Suppressor macrophage treated with lipopolysaccharide for 1 hour (primary cell): ENCODE measurements around the gene DIP2C.
A peak's percentile ranks its signal among the peaks of the same experiment; 100 is the strongest.
"Not testable (repeated sequence)": the region's sequence is repeated elsewhere in the genome, so short reads cannot be mapped to it uniquely, and the experiment has no call there.

Source experiments
- DNase-seq, 3 donors: peaks; one replicate each; pipeline ENCODE4 v3.0.0-alpha.2; 2020 to 2022

DIP2C gene

GRCh38 chr10:689452-690371 lies at the start of gene DIP2C:
DIP2C (minus strand) TSS chr10:689668; CDS start chr10:689578, 90 bp downstream.
- peak in 1 of 3 donors; percentile 36 for DNase-seq

- no peak for DNase-seq
Observed at GRCh38 chr10:734481-734880, 45.0 kb upstream of the DIP2C start.

- no peak for DNase-seq
Observed at GRCh38 chr10:733086-733485, 43.6 kb upstream of the DIP2C start.

GRCh38 chr10:729213-729612 lies 39.7 kb upstream of the DIP2C start:
- no peak for DNase-seq

GRCh38 chr10:728603-729002 lies 39.1 kb upstream of the DIP2C start:
- DNase-seq: no peak

GRCh38 chr10:727162-727790 lies 37.8 kb upstream of the DIP2C start:
- no peak for DNase-seq

- DNase-seq: no peak
Observed at GRCh38 chr10:725786-726185, 36.3 kb upstream of the DIP2C start.

GRCh38 chr10:725302-725701 lies 35.8 kb upstream of the DIP2C start:
- no peak for DNase-seq

- no peak for DNase-seq
Observed at GRCh38 chr10:723973-724372, 34.5 kb upstream of the DIP2C start.

GRCh38 chr10:722281-723060 lies 33.0 kb upstream of the DIP2C start:
- DNase-seq: no peak

GRCh38 chr10:718143-718700 lies 28.8 kb upstream of the DIP2C start:
- no peak for DNase-seq

- DNase-seq: no peak
Observed at GRCh38 chr10:717458-717857, 28.0 kb upstream of the DIP2C start.

- no peak for DNase-seq
Observed at GRCh38 chr10:716821-717220, 27.4 kb upstream of the DIP2C start.

- no peak for DNase-seq
Observed at GRCh38 chr10:714214-714613, 24.7 kb upstream of the DIP2C start.

GRCh38 chr10:712575-712974 lies 23.1 kb upstream of the DIP2C start:
- DNase-seq: no peak

GRCh38 chr10:712089-712488 lies 22.6 kb upstream of the DIP2C start:
- DNase-seq: no peak

- no peak for DNase-seq
Observed at GRCh38 chr10:707861-708260, 18.4 kb upstream of the DIP2C start.

- no peak for DNase-seq
Observed at GRCh38 chr10:707456-707855, 18.0 kb upstream of the DIP2C start.

GRCh38 chr10:703118-703517 lies 13.7 kb upstream of the DIP2C start:
- DNase-seq: no peak

GRCh38 chr10:700183-700582 lies 10.7 kb upstream of the DIP2C start:
- DNase-seq: not testable (repeated sequence)

GRCh38 chr10:697097-697875 lies 7.8 kb upstream of the DIP2C start:
- no peak for DNase-seq

- no peak for DNase-seq
Observed at GRCh38 chr10:695396-695795, 5.9 kb upstream of the DIP2C start.
